NCI-H2081 treated with DMSO at 0.1 percent for 48 hours (cell line): Measurements from ENCODE around the gene MORN1.

ENCODE experiments used
- DNase-seq: peaks from one replicate; lab custom pipeline; 2025; lab: John Stamatoyannopoulos, UW

The MORN1 gene

GRCh38 chr1:2350911-2351655 lies 40.3 kb downstream of the MORN1 start:
- DNase-seq, result no peak

- no peak for DNase-seq
These were observed 40.9 kb downstream of the MORN1 start for GRCh38 chr1:2350501-2350900.

- DNase-seq, result no peak
These were observed 41.5 kb downstream of the MORN1 start for GRCh38 chr1:2349806-2350205.

DNA sequence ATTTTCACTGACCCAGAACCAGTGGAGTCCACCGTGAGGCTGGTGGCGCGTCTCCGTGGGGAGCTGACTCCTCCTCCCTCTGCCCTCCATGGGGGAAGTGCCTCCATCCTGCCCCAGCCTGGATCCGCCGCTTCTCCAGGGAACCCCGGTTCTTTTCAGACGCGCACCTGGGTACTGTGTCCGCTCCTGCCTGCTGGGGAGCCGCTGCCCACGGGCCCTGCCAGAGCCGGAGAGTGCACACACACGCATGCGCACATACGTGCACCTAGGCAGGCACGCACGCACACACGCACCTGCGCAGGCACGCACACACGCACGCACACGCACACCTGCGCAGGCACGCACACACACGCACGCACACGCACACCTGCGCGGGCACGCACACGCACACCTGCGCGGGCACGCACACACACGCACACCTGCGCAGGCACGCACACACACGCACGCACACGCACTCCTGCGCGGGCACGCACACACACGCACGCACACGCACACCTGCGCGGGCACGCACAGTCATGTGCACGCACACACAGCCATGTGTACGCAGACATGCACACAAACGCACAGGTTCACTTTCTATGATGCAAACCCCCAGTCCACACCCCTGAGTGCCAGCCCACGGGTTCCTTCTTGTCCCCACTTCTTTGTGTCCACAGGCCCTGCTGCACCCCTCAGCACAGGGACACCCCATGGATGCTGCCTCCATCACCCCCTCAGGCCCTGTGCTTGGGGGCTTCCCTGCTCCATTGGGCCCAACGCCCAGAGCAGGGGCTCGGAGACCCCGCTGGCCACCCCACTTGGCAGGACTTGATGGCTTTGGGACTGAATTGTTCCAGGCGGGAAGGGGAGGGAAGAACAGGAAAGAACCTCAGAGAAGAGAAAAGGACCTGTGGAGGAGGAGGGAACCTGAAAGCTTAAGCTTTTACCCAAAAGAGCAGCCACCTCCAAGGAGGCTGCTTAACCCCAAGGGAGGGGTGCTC lies 42.7 kb downstream of the MORN1 start:
- DNase-seq, result no peak

GRCh38 chr1:2347896-2348295 lies 43.5 kb downstream of the MORN1 start:
- DNase-seq, result no peak

GRCh38 chr1:2347409-2347785 lies 44.0 kb downstream of the MORN1 start:
- no peak for DNase-seq

- no peak for DNase-seq
These were observed 44.5 kb downstream of the MORN1 start for GRCh38 chr1:2346691-2347408.

DNA sequence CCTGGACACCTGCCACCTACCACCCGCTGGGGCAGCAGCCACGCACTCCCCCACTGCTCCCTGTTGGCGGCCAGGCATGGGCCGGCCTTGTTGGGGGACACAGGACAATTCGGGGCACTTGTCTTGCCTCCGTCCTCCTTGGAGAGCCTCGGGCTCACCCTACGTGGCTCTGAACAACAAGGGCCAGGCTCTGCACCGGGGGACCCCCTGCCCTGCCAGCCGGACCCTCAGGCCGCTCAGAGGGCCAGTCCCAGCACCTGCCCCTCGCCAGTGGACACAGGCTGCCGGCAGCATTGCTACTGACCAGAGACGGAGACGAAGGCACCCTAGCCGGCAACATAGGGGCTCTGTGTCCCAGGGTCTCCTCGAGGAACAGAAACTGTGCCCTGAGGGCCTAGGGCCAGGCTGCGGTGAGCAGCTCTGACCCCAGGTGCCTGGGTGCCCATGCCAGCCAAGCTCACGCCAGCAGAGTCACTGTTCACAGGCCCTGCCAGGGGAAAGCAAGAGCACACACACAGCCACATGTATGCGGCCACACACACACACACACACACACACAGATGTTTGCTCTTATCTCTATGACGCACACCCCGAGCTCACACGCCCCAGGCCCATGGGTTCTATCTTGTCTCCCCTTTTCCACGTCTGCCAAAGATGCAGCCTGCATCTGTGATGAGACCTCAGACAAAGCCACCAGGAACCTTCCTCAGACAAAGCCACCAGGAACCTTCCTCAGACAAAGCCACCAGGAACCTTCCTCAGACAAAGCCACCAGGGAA lies 45.9 kb downstream of the MORN1 start:
- DNase-seq, result no peak

- DNase-seq, result no peak
These were observed 46.5 kb downstream of the MORN1 start for GRCh38 chr1:2344744-2345296.

DNA sequence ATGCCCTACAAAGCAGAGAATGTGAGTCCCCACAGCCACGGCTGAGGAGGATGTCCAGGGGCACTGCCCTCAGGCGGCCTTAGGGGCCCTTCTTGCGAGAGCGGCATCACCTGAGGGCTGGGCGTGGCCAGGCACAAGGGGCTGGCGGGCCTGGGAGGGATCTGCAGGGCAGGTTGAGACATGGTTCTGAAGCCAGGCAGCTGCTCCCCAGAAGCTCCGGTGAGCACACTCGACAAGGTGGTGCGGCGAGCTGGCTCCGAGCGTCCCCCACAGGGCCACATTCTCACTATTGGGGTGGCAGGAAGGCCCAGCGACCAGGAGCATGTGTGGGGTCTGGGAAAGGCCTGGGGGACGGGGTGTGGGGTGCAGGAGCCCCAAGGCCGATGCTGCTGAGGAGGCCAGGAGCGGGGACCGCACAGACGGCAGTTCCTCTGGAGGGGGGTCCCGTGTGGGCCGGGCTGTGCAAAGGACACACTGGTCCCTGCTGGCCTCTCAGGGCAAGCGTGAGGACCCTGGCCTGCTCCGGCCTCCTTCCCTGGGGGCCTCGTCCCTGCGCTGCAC lies 47.2 kb downstream of the MORN1 start:
- no peak for DNase-seq

DNA sequence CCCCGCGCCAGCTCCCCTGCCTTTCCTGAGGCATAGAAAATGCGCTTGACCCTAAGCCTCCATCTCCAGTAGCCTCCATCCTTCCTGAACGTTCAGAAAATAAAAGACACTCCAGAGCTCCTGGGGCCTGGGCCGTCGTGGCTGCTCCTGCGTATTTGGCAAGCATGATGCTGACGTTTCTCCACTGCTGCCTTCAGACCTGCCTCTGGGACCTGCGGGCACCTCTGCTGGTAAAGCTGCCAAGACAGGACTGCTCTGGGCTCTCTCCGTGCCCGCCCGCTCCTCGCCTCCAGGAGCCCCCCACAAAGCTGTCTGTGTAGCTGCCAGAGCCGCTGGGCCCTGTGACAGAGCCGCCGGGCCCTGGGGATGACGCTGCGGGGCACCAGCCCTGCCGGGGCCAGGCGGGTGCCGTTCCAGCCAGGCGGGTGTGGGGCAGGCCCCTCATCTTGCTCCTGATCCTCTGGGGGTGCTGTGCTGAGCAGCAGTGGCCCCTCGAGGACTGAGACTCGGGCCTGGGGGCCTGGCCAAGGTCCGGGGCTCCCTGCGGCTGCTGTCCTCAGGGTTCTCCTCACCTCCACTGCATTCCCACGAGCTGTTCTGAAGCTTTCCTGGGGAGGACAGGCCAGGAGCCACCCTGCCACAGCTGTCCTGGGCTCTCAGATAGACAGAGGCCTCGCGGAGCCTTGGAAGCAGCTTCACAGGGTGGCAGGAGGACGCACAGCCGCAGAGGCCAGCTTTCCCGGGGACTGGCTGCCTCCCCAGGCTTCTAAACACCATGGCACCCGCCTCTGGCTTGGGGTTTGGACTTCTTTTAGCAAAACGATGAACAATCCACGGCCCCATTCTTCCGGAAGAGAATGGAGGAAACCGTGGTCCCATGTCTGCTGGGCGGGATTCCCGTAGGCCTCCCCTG lies 48.1 kb downstream of the MORN1 start:
- no peak for DNase-seq

DNA sequence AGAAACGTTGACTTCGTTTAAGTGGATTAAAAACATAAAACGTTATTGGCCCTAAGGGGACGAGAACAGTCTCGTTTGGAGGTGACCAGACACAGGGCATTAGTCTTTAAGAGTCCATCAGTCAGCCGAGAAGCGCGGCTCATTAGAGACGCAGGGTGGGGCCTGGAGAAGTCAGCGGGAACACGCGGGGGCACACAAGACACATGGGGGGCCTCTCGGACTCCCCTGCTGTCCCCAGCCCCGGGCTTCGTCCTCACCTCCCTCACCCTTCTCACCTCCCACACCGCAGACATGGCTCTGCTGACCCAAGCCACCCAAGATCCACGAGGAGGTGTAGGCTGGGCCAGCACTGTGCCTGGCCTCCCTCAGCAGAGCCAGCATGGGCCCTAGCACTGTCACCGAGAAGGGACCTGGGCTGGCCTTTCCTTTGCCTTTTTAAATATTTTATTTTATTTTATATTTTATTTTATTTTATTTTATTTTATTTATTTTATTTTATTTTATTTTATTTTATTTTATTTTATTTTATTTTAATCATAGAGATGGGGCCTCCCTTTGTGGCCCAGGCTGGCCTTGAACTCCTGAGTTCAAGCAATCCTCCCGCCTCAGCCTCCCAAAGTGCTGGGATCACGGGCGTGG lies 48.9 kb downstream of the MORN1 start:
- DNase-seq, result no peak

- no peak for DNase-seq
These were observed 49.5 kb downstream of the MORN1 start for GRCh38 chr1:2341706-2342383.

- DNase-seq, result no peak
These were observed 50.5 kb downstream of the MORN1 start for GRCh38 chr1:2340918-2341254.

GRCh38 chr1:2340086-2340917 lies 51.1 kb downstream of the MORN1 start:
- no peak for DNase-seq

DNA sequence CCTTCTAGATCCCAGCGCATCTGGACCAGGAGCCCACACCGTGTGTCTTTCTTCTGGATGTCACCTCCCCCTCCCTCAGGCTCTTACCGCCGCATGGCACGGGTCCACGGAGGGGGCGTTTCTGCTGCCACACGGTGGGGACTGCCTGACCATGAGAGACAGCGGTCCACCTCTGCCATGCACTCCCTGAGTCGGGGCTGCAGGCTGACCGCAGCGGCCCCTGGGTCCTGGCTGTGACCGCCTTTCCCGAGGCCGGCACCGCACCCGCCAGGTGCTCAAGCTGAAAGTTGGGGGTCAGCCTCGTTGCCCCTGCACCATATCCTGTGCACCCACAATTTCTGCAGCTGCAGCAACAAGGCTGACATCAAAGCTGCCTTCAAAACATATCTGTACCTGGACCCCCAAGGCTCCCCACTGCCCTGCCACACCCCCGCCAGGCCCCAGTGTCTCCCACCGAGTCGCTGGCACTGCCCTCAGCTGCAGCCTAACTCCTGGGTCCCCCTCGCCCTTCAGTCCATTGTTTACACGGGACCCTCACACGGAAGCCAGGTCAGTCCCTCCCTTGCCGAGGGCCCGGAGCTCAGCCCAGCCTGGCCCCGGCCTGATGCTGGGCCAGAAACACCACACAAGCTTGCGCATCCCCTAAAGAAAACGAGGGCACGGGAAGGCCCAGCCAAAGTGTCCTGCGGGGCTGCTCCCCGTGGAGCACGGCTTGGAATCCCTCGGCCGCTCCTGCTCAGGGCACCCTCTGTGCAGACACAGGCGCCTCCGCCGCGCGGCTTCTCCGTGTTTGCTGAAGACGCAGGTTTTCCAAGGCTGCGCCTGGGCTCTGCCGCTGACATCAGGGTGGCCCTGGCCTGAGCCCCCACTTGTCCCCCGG lies 51.9 kb downstream of the MORN1 start:
- DNase-seq, result no peak

- no peak for DNase-seq
These were observed 53.9 kb downstream of the MORN1 start for GRCh38 chr1:2337501-2337900.
